ENCODE data around the gene MYO19.

The MYO19 gene, protein sequence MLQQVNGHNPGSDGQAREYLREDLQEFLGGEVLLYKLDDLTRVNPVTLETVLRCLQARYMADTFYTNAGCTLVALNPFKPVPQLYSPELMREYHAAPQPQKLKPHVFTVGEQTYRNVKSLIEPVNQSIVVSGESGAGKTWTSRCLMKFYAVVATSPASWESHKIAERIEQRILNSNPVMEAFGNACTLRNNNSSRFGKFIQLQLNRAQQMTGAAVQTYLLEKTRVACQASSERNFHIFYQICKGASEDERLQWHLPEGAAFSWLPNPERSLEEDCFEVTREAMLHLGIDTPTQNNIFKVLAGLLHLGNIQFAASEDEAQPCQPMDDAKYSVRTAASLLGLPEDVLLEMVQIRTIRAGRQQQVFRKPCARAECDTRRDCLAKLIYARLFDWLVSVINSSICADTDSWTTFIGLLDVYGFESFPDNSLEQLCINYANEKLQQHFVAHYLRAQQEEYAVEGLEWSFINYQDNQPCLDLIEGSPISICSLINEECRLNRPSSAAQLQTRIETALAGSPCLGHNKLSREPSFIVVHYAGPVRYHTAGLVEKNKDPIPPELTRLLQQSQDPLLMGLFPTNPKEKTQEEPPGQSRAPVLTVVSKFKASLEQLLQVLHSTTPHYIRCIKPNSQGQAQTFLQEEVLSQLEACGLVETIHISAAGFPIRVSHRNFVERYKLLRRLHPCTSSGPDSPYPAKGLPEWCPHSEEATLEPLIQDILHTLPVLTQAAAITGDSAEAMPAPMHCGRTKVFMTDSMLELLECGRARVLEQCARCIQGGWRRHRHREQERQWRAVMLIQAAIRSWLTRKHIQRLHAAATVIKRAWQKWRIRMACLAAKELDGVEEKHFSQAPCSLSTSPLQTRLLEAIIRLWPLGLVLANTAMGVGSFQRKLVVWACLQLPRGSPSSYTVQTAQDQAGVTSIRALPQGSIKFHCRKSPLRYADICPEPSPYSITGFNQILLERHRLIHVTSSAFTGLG

DNA sequence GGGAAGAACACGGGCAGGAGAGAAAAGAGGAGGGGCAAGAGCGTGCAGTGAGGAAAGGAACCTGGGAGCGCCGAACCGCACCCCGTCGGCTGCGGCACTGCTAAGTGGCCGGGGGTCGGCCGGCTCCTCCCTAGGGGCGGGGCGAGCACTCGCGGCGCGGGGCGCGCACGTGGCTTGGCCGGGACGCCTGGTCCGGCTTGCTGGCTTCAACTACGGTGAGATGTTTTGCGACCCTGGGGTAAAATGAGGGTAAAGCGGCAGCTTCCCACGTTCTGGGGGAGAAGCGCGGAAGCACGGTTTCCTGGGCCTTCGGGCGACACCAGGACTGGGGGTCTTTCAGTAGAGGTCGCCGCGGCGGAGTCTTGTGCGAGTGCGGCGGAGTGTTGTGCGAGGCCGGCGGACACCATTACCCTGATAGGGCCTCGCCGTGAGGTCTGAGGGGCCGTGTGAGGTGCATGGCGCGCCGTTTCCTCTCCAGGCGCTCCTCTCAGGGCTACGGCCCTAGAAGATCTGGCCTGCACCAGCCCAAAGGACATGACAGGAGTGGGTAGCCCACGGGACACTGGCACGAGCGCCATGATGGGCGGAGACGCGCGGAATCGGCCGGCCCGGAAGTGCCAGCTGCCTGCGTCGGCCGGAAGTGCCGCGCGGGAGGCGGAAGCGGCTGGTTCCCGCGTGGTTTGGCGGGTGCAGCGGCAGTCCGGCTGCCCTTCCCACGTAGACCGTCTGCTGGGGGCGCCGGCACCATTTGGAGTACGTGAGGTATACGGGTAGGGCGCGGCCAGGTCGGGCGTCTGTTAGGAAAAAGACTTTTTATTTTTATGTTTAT is at the start of gene MYO19, which contains the start of gene PIGW:
TSS of gene MYO19 (minus strand) at position 29 of the 829 bp plus-strand sequence. CDS start 2,330 bp downstream, outside the sequence.
TSS of gene PIGW (plus strand) at position 148 of the 829 bp plus-strand sequence. CDS start 2,115 bp downstream, outside the sequence.
- peak; percentile 81 for DNase-seq

GRCh38 chr17:36583787-36584186 is 49.1 kb upstream of the MYO19 start:
- DNase-seq = no peak

GRCh38 chr17:36578671-36579070 is 44.0 kb upstream of the MYO19 start:
- DNase-seq = no peak

DNA sequence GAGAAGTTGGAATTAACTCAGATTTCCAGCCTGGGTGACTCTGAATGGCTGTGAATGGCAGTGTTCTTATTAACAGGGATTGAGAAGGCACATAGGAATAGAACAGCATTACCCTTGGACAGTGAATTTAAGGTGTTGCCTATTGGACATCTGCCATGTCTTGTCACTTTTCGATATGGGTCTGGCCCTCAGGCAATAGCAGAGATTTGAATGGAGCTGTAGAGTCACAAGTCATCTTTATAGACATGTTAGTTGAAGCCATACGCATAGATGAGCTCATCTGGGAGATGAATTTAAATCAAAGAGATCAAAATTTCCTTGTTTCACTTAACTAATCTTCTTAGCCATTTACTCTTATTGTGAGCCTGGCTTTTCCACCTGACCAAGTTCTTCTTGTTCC is 42.1 kb upstream of the MYO19 start:
- DNase-seq = no peak

DNA sequence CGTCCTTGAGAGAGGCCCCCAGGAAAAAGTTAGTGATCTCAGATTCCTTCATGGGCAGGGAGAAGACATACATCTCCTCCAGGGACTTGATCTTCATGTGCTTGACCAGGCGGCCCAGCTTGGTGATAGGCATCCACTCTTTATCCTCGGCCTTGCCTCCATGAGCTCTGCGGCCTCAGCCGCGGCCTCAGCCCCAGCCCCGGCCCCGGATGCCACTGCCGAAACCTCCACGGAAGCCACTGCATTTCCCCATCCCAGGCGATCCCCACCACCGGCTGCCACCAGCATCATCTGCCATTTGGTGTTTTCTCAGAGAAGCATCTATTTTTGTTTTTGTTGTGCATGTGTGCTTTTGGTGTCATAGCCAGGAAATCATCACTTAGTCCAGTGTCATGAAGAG is 40.4 kb upstream of the MYO19 start:
- DNase-seq = no peak

- no peak for DNase-seq
Measured at GRCh38 chr17:36566081-36566480, 31.4 kb upstream of the MYO19 start.

- no peak for DNase-seq
Measured at GRCh38 chr17:36553459-36553858, 18.8 kb upstream of the MYO19 start.

DNA sequence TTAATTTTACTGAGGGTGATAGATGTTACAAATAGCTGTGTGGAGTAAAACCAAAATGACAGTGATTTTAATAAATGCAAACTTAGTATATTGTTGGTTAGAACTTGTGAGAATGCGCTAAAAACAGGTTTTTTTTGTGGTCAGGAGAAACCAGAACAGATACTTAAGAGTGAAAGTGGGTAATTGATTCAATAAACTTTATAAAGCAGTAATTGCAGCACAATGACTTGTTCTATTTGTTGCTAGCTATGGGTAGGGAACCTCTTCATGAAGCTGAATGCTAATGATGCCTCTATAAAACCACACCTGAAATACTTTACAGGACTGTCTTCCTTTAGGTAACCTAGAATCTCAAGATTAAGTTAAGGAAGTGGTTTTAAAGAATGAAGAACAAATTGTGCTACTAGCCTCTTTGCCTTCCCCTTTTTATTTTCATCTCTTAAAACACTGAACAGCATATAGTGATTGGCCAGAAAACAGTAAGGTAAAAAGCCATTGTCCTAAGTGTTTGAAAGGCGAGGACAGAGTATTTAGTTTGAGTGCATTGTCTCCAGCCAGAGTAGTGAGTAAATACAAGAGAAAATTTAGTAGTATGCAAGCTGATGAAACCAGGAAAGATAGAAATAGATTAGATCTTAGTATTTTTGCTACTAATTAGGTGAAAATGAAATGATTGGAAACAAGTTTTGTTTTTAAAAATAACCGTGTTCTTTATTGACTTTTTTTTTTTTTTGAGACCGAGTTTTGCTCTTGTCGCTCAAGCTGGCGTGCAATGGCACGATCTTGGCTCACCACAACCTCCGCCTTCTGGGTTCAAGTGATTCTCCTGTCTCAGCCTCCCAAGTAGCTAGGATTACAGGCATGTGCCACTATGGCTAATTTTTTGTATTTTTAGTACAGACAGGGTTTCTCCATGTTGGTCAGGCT is 16.1 kb upstream of the MYO19 start:
- DNase-seq = no peak

DNA sequence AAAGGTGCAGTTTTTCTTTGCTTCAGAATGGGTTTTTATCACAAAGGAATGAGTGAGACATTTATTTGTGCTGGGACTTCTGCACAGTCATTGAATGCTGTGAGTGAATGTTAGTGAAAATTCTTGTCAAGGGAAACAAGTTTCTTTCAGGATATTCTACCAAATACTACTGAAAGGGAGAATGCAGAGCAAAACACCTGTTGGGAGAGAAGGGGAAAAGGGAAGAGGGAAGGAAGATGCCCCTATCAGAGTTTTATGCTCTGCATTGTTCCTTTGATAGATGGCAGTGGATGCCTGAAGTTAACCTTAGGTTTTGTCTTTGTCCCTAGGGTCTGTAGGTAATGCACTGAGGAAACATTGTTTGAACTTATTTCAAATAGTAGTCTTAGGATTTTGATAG is 13.1 kb upstream of the MYO19 start:
- no peak for DNase-seq

DNA sequence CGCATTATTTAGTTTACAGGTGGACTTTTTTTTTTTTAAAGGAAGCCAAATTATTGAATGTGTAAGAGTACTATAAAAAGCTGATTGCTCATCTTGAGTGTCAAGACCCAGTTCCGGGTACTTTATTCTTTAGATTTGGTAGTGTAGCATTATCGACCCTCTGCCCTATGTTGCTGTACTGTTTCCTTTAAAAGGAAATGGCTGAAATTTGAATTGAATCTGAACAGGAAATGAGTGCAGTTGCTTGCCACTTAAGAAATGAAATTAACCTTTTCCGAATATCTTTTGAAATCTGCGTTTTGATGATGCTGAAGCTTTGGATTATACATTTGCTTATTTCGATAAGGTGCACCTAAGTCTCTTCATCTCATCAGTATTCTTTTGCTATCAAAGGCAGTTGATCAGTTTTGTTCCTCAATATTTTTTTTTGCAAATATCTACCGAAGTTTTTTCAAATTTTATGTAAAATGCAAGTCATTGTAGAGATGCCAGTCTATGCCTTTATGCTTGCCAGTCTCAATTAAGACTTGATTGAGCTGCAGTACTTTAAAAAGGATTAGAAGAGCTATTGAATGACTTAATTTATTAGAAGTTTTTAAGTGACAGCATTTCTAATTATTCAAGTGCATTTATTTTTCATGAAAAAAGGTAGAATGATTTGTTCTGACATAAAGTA is 11.9 kb upstream of the MYO19 start:
- DNase-seq = no peak

GRCh38 chr17:36545465-36546417 is 11.1 kb upstream of the MYO19 start:
- peak; percentile 95 for DNase-seq

- no peak for DNase-seq
Measured at GRCh38 chr17:36545077-36545464, 10.4 kb upstream of the MYO19 start.

DNA sequence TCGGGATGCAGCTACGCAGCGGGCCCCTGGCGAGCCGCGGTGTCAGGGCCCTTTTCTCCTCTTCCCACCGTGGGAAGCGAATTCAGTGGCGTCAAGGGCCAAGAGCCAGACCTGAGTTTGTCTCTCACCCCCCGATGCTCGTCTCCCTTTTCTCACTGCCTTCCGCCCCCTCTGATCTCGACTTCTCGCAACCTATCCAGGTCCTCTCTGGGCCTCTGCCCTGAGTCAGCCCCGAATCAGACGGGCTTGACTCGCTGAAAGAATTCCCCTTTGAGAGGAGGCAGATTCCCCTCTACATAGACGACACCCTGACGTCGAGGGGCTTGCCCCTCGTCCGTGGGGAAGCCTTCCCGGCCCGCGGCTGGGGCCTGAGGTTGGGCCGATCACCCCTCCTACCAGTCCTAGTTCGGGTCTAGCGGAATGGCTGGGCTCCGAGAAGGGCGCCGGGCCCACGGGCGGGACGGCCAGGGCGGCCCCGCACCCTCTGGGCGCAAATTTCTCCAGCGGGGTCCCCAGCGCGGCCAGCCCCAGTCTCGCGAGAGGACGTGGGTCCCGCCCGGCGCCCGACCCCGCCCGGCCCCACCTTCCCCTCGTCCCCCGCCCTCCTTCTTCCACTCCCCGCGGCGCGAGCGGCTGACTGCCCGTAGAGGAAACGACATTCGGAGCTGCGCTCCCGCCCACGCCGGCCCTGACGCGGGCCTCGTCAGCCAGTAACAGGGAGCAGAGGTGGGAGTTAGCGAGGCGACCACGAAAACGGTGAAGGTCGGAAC is 9.8 kb upstream of the MYO19 start, which contains the start of gene GGNBP2:
TSS of gene GGNBP2 (plus strand) at position 613 of the 770 bp plus-strand sequence. CDS start 806 bp downstream, outside the sequence.
- DNase-seq = peak; percentile 89

- DNase-seq = no peak
Measured at GRCh38 chr17:36544044-36544306, 9.3 kb upstream of the MYO19 start.

- DNase-seq = no peak
Measured at GRCh38 chr17:36542755-36543154, 8.1 kb upstream of the MYO19 start.

- DNase-seq = no peak
Measured at GRCh38 chr17:36540696-36541095, 6.0 kb upstream of the MYO19 start.

GRCh38 chr17:36535669-36536081 is 1.0 kb upstream of the MYO19 start:
- DNase-seq = no peak

GRCh38 chr17:36533935-36534839 is 481 bp downstream of the MYO19 start:
- peak; percentile 38 for DNase-seq
